Left colon (tissue), 2 donors: ENCODE measurements around the gene ZNF488. TPM values are rescaled to one million over a fixed set of nuclear protein-coding genes. Genes with fewer than 3 reads are reported as not detected.
A peak's percentile ranks its signal among the peaks of the same experiment; 100 is the strongest.

Source experiments
- ATAC-seq: fragments of 200-7000 bp; cut with Tn5 transposase; one replicate; pipeline ENCODE4 v1.9.1; 2020; ENCODE audit warnings: mild to moderate bottlenecking, moderate library complexity
- DNase-seq, 2 donors: peaks; one replicate each; pipeline ENCODE4 v3.0.0-alpha.2; 2020
- intact Hi-C, 2 donors: fragments of 100-400 bp; cut with DNase I in 1 of 2; cut with micrococcal nuclease in 1 of 2; formaldehyde crosslinking; loops; one replicate each; pipeline versions ENCODE4 v1.11.2 to v1.14.0; 2022; cut with DNase I, micrococcal nuclease
- total RNA-seq, 2 donors: library from RNA; stranded (reverse); fragmentation: NEBNext Ultra II Directional; extraction: Animal tissue kit (Norgen Biotek cat#: 25700); gene quantifications; one replicate each; pipeline ENCODE4 v1.2.1, GENCODE V29; 2021
- donor health status: DM: no; HTN: no; CAD: no.
- donor health status: DM: yes; HTN: yes; CAD: no.

ZNF488 gene
- total RNA-seq, 2 donors from 2014 or later = 0.64 to 1.7 TPM

DNA sequence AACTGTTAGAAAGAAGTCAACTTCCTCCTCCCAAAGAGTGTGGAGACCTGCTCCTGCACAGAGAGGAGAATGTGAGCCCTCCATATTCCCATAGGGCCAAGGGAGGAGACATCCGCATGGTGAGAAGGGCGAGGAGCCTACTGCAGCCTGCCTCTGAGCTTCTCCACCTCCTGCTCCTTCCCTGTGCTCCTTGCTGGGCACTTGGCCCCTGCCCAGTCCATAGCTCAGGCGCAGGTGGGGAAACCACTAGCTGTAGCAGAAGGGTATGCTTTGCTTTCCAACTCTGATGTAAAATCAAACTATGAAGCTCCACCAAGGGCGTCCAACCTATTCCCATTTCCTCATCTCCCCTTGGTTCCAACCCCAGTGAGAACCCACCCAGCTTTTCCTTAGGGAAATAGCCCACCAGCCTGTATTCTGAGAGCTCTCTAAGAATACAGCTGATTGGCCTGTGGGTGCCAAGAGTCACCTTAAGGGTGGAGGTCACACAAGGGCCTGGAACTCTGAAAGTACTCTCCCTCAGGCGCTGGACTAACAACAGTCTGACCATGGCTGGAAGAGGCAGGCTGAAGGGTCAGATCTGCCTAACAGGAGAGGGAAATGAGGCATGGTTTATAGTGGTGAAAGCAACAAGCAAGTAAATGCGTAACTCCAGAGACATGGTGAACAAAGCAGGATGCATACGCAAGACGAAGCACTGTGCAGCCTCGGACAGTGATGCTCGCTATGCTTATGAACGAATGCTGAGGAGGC is 13.9 kb downstream of the ZNF488 start:
- ATAC-seq = no peak
- intact Hi-C loops = no loop called here
- DNase-seq = no peak

DNA sequence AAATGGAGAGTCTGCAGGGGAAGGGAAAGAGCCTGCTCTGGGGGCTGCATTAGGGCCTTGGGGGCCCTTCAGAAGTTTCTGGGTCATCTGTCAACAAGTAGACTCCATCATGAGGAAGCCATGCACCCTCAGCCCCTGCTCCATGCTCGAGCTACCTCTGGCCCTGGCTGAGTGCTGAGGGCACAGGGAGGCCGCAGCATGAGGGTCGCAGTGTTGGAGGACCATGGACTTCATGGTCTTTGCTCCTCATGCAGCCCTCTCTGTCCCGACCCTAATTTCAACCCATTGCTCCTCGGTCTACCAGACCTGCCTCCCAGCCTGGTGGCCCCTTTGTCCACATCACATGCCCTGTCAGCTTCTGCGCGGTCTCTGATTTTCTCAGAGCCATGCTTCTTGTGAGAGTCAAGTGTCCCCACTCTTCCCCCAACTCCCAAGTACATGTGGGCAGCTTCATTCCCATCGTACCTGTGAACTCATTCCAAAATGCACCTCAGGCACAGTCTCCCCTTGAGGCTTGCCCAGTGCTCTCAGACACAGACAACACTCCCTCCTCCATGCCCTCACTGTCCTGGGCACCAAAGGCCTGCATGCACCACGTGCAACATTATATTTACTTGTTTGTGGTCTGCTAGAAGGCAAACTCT is 14.7 kb downstream of the ZNF488 start:
- intact Hi-C loops = no loop called here
- ATAC-seq = no peak
- DNase-seq = peak in 1 of 2 donors; percentile 16

DNA sequence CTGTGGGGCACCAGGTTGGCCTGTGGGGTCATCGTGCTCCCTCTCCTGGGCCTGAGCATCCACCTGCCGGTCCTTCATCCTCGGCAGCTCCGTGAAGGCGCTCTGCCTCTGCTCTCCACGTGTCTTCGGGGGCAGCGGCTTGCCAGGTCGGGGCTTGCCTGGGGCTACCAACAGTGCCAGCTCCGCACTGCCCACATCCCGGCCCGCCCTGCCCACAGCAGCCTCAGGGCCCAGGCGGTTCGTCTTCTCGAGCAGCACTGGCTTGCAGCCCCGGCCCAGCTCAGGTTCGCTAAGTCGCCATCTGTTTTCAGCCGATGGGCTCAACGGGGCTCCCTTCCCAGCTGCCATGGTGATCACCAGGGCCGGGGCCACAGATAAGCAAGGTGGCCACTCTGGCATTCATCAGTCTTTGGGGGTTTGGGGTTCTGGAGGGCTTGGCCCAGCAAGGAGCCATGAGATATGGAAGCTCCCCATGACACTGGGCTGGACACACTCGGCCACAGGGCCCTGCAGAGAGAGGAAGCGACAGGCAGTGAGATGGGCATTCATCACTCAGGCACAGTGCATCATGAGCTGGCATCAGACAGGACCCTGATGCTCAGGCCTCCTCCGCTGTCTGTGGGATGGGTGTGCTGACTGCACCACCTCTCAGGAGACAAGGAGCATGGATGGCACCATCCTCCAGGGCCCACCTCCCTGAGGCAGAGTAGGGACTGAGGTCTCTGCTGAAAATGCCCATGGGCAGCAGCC is 15.5 kb downstream of the ZNF488 start:
- intact Hi-C loops = no loop called here
- peak in 1 of 2 donors; percentile 19 for DNase-seq
- no peak for ATAC-seq

DNA sequence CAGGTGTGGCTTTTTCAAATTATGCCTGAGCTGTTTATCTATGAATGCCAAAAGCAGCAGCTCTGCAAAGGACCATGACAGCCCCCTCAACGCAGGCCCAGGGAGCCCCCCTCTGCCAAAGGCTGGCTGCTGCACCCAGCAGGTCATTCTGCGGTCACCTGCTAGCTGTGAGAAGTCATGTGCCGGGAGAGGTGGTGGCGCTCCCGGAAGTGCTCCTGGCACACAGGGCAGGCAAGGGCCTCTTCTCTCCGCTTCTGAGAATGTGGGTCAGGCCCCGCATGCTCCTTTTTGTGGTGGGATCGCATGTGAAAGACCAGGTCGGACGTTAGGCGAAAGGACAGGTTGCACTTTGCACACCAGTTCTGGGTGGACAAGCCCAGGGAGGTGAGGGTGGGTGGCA is 16.4 kb downstream of the ZNF488 start:
- intact Hi-C loops = no loop called here
- DNase-seq (no peak), ATAC-seq (no peak)

DNA sequence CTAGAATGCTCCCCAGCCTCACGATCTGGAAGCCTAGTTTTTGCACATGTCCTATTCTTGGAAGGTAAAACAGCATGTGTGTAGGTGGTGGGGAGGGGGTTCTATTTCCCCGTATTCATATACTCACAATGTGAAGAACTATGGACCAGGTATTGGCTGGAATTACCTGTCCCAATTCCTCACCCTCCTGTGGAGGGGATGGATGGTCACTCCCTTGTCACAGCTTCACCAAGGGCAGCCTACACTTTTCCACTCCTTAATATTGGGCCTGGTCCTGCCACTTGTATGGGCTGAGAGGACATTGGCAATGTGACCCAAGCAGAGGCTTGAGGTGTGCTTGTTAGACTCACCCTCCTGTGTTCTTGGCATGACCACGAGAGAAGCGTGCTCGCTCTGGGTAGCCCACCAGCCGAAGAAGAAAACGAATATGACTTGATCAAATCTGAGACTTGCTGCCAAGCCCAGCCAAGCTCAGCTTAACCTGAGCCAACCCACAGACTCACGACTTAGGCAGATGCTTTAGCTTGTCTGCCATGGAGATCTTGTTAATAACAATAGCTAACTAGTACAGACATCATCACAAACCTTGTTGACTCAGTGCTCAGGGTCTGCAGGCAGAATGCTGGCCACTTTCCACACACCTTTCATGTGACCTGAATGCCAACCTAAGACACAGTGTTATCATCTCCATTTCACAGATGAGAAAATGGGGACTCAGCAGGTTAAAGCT is 17.2 kb downstream of the ZNF488 start:
- intact Hi-C loops = no loop called here
- DNase-seq (no peak), ATAC-seq (no peak)

DNA sequence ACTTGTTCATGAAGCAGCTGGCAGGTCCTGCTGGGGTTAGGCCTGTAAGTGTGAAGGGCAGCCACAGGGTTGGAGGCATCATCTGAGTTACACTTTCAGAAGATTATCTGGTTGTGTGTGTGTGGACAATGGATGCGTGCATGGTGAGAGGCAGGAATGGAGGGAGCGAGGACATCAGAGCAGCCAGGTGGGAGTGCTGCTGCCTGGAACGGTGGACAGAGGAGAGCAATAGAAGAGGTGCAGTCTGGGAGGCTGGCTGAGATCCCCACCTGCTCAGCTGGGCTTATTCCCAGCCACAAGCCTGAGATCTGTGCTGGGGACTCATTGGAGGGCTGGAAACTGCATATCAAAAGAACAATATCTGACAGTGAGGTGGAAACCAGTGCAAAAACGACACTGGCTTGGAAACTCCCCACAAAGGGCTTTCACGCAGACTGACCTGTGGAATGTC is 17.9 kb downstream of the ZNF488 start:
- intact Hi-C loops = no loop called here
- no peak for ATAC-seq
- no peak for DNase-seq

DNA sequence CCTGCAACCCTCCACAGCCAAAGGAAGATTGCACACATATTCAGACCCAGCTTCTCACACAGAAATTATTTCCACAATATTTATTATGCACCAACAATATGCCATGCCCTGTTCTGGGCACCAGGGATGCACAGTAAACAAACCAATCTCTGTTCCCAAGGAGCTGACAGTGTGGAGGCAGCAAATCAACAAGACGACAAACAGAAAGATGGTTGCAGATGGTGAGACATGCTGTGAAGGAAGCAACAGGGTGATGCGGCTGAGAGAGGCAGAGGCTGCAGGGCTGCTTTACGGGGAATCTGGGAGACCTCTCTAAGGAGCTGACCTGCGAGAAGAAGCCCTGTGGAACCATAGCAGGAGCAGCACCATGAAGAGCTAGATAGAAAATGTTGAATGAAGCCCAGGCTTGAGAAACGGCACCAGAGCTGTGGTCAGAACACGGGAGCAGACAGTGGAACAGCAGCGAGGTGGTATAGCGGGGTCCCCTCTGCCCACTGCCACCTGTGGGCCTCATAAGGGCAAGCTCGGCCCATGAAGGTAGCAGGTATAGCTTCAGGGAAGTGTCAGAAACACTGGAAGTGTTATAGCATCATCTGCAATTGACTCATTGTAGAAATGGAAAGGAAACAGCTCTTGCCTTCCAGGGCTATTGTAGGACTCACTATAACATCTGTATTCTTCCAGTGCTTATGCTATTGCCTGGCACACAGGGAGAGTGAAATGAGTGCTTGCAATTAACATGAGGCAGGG is 18.5 kb downstream of the ZNF488 start:
- intact Hi-C loops = no loop called here
- DNase-seq = no peak
- ATAC-seq = no peak

DNA sequence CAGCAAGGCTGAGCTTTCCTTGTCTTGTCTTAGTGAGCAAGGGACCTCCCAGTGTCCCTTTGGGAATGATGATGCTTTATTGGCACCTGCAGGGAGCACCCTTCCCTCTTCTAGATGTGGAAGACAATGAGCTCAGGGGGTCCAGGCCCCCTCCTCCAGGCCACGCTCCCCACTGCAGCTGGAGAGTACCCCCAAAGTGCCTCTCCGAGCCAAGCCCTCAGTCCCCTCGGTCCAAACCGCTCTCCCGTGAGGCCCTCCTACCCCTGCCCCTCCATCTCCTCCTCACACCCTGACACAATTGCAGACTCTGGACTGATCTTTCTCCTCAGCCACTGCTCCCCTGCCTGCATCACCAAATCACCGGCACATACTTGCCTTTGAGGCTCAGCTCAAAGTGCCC is 19.2 kb downstream of the ZNF488 start:
- DNase-seq = no peak
- ATAC-seq = no peak
- intact Hi-C loops = no loop called here

DNA sequence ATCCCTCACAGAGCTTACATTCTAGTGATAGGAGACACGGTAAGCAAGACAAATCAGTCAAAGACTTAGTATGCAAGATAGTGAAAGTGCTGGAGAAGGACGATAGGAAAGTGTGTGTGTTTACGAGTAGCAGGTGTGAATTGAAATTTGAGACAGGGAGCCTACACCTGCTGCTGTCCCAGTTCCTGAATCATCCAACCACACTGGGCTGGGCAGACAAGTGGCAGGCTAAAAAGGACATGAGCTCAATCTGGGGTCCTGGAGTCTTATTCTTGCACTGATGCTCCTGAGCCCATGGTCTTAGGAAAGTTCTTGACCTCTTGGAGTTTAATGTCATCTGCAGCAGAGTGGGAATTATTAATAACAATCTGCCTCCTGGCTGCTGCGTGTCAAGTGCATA is 19.7 kb downstream of the ZNF488 start:
- intact Hi-C loops = no loop called here
- ATAC-seq (peak; percentile 44), DNase-seq (no peak)

DNA sequence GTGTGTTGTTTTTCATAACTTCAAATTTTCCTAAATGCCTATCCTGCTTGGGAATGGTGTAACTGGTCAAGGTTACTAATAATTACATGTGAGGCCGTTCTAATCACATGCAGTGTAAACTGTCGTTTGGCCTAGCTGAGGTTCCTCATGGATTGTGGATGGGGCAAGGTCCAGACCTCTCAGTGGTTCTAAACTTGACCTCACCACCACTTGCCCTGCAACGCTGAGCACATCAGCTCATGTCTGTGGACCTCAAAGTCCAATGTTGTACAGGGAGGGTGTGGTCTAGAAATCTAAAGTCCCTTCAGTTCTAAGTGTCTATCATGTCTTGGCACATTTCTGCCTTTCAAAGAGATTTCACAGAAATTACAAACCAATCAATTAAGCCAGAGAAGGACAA is 20.3 kb downstream of the ZNF488 start:
- ATAC-seq = peak; percentile 93
- intact Hi-C loops = no loop called here
- peak in 1 of 2 donors; percentile 22 for DNase-seq

DNA sequence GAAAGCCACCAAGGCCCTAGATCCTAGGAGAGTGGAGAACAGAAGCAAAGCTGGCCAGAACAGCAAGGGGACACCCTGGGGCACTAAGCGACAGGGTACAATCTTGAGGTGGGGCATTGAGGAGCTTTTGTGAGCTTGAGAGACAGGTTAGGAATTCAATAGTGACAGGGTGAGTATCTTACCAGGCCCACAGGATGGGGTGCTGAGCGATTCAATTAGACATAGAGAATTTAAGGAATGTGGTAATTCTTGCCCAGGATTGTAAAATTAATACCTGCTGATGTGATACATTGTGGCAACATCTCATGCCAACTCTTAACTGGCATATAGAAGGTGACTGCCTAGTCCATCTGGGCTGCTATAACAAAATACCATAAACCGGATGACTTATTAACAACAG is 21.9 kb downstream of the ZNF488 start:
- no peak for DNase-seq
- intact Hi-C loops = no loop called here
- ATAC-seq = no peak

DNA sequence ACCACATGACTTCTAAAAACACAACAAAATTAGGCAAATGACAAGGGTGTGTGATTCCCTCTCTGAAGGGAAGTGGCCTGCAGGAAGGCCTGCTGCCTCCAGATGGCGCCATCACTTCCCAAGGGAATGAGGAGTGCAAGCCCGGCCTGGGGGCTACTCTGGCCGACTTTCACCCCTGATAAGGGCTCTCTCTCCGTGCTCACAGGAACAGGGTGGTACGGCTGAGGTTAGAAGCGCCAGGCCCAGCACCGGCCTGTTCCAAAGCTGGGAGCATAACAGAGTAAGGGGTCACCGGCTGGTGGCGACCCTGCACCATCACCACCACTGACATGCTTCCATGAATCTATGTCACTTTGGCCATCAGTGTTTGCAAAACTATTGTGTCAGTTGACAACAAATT is 22.8 kb downstream of the ZNF488 start:
- peak; percentile 39 for ATAC-seq
- DNase-seq = peak in 1 of 2 donors; percentile 54
- intact Hi-C loops = no loop called here

DNA sequence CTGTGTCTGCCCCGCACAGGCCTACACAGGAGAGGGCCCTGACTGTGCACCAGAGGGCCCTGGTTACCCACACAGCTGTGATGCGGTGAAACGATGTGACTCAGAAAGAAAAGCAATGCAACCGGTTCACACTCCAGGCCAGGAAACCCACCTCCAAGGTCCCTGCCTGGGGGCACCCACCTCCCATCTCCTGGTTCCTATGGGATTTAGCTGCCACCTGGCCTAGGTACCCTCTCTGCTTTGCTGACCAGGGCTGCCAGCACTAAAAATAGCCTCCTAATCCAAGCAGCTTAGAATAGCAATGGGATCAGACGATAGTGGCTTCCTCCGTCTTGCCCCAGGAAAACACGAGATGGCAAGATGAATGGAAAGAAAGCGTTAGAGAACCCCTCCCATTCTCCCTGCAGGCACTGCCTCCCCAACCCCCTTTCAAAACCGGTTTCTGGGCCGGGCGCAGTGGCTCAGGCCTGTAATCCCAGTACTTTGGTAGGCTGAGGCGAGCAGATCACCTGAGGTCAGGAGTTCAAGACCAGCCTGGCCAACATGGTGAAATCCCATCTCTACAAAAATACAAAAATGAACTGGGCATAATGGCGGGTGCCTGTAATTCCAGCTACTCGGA is 23.6 kb downstream of the ZNF488 start:
- DNase-seq (no peak), ATAC-seq (no peak)
- intact Hi-C loops = no loop called here

DNA sequence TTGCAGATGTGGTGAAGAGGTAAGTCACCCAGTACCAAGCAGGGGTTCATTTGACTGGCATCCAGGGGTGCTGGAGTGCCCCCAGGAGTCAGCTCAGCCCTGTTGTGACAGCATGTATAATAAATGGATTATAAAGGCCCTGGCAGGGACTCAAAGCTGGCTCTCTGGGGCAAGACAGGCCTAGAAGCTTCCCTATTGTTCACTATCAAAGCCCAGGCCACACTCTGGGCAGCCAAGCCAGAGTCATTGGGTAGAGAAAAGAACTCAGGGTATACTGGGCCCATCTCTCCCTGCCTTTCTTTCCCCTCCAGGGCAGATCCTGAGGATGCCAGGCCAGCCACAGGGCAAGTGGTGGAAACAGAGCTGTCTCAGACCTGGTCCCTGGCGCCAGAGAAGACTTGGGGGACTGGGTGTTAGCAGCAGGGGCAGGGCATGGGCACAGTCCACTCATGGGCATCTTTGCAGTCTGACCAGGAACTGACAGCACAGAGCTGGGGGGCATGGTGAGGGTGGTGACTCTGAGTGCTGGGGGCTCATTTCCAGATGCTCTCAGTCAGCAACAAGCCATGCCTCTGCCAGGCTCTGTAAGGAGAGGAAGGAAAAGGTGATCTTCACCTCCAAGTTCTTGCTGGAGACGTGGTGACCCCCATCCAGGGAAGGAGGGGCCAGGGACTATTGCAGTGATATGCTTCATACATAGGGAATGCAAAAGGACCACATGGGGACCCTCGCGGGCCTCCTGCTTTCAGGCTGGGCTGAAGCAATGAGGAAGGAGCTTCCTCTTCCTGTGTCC is 24.3 kb downstream of the ZNF488 start:
- no peak for ATAC-seq

DNA sequence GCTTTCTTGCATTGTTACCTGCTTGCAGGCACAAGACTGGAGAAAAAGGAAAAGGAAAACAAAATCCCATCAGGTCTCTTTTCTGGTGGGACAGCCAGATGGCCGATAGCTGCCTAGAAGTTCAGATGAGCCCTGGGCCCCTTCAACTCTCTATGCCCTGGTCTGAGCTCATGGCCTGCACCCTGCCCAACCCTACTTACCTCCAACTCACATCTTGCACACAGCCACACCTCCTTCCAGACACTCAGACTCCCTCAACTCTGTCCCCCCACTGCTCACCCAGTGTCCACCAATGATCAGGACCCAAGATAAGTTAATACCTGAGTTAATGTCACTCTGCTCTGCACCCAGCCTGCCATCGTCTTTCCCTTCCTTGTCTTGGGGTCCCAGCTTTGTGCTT is 25.0 kb downstream of the ZNF488 start:
- peak in 1 of 2 donors; percentile 10 for DNase-seq

More for the DNA sequence above, 24.3 kb downstream of the ZNF488 start:
- intact Hi-C loops = no loop called here
- no peak for DNase-seq

DNA sequence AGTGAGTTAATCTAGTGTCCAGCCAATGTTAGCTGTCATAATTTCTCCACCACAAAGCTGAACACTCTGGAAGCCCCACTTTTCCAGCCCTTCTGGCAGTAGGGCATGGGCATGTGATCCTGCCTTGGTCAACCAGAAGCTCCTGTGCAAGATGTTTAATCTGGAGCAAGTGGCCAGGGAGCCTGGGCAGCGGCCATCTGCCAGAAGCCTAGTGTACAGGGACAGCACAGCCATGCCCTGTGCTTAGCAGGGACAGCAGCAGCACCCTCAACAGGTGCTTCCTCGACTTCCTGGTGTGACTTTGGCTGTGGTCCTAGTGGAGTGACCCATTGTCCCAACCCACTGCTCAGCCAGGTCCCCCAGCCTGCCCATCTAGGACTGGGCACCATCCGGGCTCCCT is 25.6 kb downstream of the ZNF488 start:
- ATAC-seq (no peak), DNase-seq (peak in 1 of 2 donors; percentile 8)
- intact Hi-C loops = no loop called here

More for the DNA sequence above, 25.0 kb downstream of the ZNF488 start:
- intact Hi-C loops = no loop called here
- no peak for ATAC-seq

DNA sequence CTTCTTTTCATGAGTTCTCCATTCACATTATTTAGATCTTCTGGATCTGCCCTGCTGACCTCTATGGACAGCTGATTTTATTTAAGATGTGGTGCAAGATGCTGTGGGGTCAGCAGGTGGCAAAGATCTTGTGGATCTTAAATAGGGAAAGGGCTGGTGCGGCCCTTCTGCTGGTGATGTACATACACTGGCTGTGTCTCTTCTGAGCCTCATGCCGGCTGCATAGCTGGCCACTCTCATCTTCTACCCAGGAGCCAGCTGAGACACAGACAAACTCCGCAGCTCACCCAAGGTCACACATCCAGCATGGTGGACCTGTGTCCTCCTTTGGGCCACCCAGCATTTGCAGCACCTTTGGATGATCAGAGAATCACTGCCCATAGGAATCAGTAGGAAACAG is 26.2 kb downstream of the ZNF488 start:
- DNase-seq (peak in 1 of 2 donors; percentile 3), ATAC-seq (no peak)
- intact Hi-C loops = no loop called here
